IMR-90 (cell line): Measurements from ENCODE around the gene FGF6. TPM values are rescaled to one million over a fixed set of nuclear protein-coding genes. Genes with fewer than 3 reads are reported as not detected.

Source experiments
- ATAC-seq: fragments of 200-7000 bp; cut with Tn5 transposase; 2 replicates; pipeline ENCODE4 v1.9.1; 2020; ENCODE audit warnings: low read depth, mild to moderate bottlenecking, moderate library complexity
- BruUV-seq: library from RNA; stranded (reverse); fragments of 400-500 nt; replicated peaks from 2 replicates; lab custom pipeline; 2021; lab: Mats Ljungman, UMichigan
- CTCF ChIA-PET: fragments of 300-600 bp; formaldehyde crosslinking; extraction: SDS; loops from one replicate; lab custom pipeline; 2021; ENCODE audit warnings: antibody characterized with exemption; lab: Yijun Ruan, JAX
- POLR2A ChIA-PET: fragments of 300-600 bp; sonication (Branson Sonifier 250); formaldehyde crosslinking; loops from one replicate; lab custom pipeline; 2022; ENCODE audit warnings: antibody characterized with exemption; ENCODE audit not compliant: unreplicated experiment; lab: Charles Lee
- DNase-seq: peaks from one replicate; pipeline ENCODE4 v3.0.0; 2013
- H2AFZ ChIP-seq: replicated peaks from 2 replicates; pipeline ENCODE3; 2013; ENCODE audit warnings: low read length, mild to moderate bottlenecking; ENCODE audit not compliant: poor library complexity
- H2AK5ac ChIP-seq: 2 replicates; pipeline ENCODE4 v1.6.1; 2013; ENCODE audit warnings: low read depth, low read length, inconsistent platforms
- H2AK9ac ChIP-seq: replicated peaks from 2 replicates; pipeline ENCODE3; 2013; ENCODE audit warnings: mild to moderate bottlenecking, low read depth, low read length, moderate library complexity; ENCODE audit not compliant: poor library complexity
- H2BK120ac ChIP-seq: 2 replicates; pipeline ENCODE4 v1.6.1; 2013; ENCODE audit warnings: low read depth, low read length, inconsistent platforms
- H2BK15ac ChIP-seq: 3 replicates; pipeline ENCODE4 v1.6.1; 2013; ENCODE audit warnings: low read depth, low read length, inconsistent platforms
- H2BK20ac ChIP-seq: 2 replicates; pipeline ENCODE4 v1.6.1; 2013; ENCODE audit warnings: low read depth, mild to moderate bottlenecking, inconsistent platforms, low read length, moderate library complexity
- H2BK5ac ChIP-seq: 2 replicates; pipeline ENCODE4 v1.6.1; 2013; ENCODE audit warnings: mild to moderate bottlenecking, low read depth, low read length, inconsistent platforms; ENCODE audit not compliant: poor library complexity, severe bottlenecking
- H3K14ac ChIP-seq: replicated peaks from 2 replicates; pipeline ENCODE4 v1.6.1; 2013; ENCODE audit warnings: low read depth, low read length, inconsistent platforms
- H3K18ac ChIP-seq: 2 replicates; pipeline ENCODE4 v1.6.1; 2013; ENCODE audit warnings: low read depth, low read length, control low read depth
- H3K23ac ChIP-seq: 2 replicates; pipeline ENCODE4 v1.6.1; 2013; ENCODE audit warnings: low read depth, low read length, inconsistent platforms
- H3K27ac ChIP-seq: 2 replicates; pipeline ENCODE4 v1.5.1; 2013; ENCODE audit warnings: mild to moderate bottlenecking, control low read depth, low read length; ENCODE audit not compliant: insufficient read depth
- H3K27me3 ChIP-seq: 2 replicates; pipeline ENCODE4 v1.6.1; 2013; ENCODE audit warnings: low read length; ENCODE audit not compliant: control insufficient read depth, insufficient read depth
- H3K36me3 ChIP-seq: 2 replicates; pipeline ENCODE4 v1.6.1; 2013; ENCODE audit warnings: low read length, mixed read lengths; ENCODE audit not compliant: control insufficient read depth, insufficient read depth
- H3K4ac ChIP-seq: 2 replicates; pipeline ENCODE4 v1.6.1; 2013; ENCODE audit warnings: low read depth, low read length, inconsistent platforms
- H3K4me1 ChIP-seq: 2 replicates; pipeline ENCODE4 v1.6.1; 2013; ENCODE audit warnings: low read length, mixed read lengths; ENCODE audit not compliant: control insufficient read depth, insufficient read depth
- H3K4me2 ChIP-seq: 2 replicates; pipeline ENCODE4 v1.6.1; 2013; ENCODE audit warnings: low read depth, mild to moderate bottlenecking, control low read depth, low read length, moderate library complexity
- H3K4me3 ChIP-seq: 2 replicates; pipeline ENCODE4 v1.5.1; 2013; ENCODE audit warnings: low read depth, mild to moderate bottlenecking, control low read depth, low read length, moderate library complexity; ENCODE audit not compliant: insufficient read depth
- H3K56ac ChIP-seq: 2 replicates; pipeline ENCODE4 v1.6.1; 2013; ENCODE audit warnings: low read length, inconsistent platforms; ENCODE audit not compliant: insufficient read depth; ENCODE audit errors: extremely low read depth
- H3K79me1 ChIP-seq, 2 experiments: 2 replicates each; pipeline ENCODE4 v1.6.1; 2013; ENCODE audit warnings: low read length in 2 of 2, inconsistent platforms in 1 of 2, low read depth in 1 of 2
- H3K9ac ChIP-seq: 2 replicates; pipeline ENCODE4 v1.6.1; 2013; ENCODE audit warnings: low read depth, low read length, control low read depth
- H3K9me1 ChIP-seq: 2 replicates; pipeline ENCODE4 v1.6.1; 2013; ENCODE audit warnings: low read length, inconsistent platforms; ENCODE audit not compliant: insufficient read depth
- H3K9me3 ChIP-seq: 2 replicates; pipeline ENCODE4 v1.6.1; 2013; ENCODE audit warnings: low read length; ENCODE audit not compliant: control insufficient read depth, insufficient read depth
- H4K20me1 ChIP-seq: 2 replicates; pipeline ENCODE4 v1.6.1; 2013; ENCODE audit warnings: low read length, inconsistent platforms; ENCODE audit not compliant: insufficient read depth
- H4K5ac ChIP-seq: 2 replicates; pipeline ENCODE4 v1.6.1; 2013; ENCODE audit warnings: mild to moderate bottlenecking, low read depth, low read length, control low read depth
- H4K8ac ChIP-seq, 2 experiments: 2 replicates each; pipeline ENCODE4 v1.6.1; 2013; ENCODE audit warnings: low read depth in 2 of 2, low read length in 2 of 2, control low read depth in 1 of 2, inconsistent platforms in 1 of 2
- H4K91ac ChIP-seq: 2 replicates; pipeline ENCODE4 v1.6.1; 2013; ENCODE audit warnings: low read depth, low read length, inconsistent platforms; ENCODE audit not compliant: insufficient read depth
- MAFK ChIP-seq: IDR thresholded peaks from 2 replicates; pipeline ENCODE4 v1.6.1; 2012; ENCODE audit warnings: low read depth, low read length, improper control_type of control experiment
- NFE2L2 ChIP-seq: fragments of 150-350 bp; IDR thresholded peaks from 2 replicates; pipeline ENCODE4 v1.6.1; 2016; ENCODE audit warnings: low read depth, mild to moderate bottlenecking, low read length
- RFX5 ChIP-seq: IDR thresholded peaks from 2 replicates; pipeline ENCODE4 v1.8.0; 2012; ENCODE audit warnings: low read depth, mild to moderate bottlenecking, low read length, moderate library complexity
- WGBS, 2 experiments: methylation state at CpG; one replicate each; pipeline versions ENCODE4 v1.1.5 to v1.1.7; 2013; ENCODE audit warnings: missing lambda C conversion rate in 2 of 2; ENCODE audit not compliant: insufficient read length in 1 of 2; ENCODE audit errors: extremely low coverage in 2 of 2; 5-methylcytosine and 5-hydroxymethylcytosine counted together
- dilution Hi-C: fragments of 300-500 bp; cut with HindIII; formaldehyde crosslinking; loops from one replicate; pipeline ENCODE4 v1.14.3; 2018; ENCODE audit warnings: low sequenced_read_pairs; ENCODE audit not compliant: unreplicated experiment
- in situ Hi-C: fragments of 300-500 bp; cut with MboI; formaldehyde crosslinking; loops from 3 replicates; pipeline ENCODE4 v1.14.3; 2019; ENCODE audit warnings: low sequenced_read_pairs, inconsistent platforms, mixed read lengths
- intact Hi-C: fragments of 100-400 bp; cut with micrococcal nuclease; formaldehyde crosslinking; loops from 2 replicates; pipeline ENCODE4 v1.10.0; 2022
- polyA plus RNA-seq, 3 experiments: library from polyadenylated mRNA; depleted of rRNA; stranded (reverse); fragments of >200 nt; gene quantifications; 2 replicates each; pipeline ENCODE4 v1.2.3, GENCODE V29; 2012; ENCODE audit warnings: low replicate concordance in 1 of 3
- total RNA-seq: library from RNA; depleted of rRNA; stranded (reverse); fragments of >200 nt; gene quantifications from 2 replicates; pipeline ENCODE4 v1.2.3, GENCODE V29; 2012

FGF6 gene
- total and polyA plus RNA-seq, 2 of the 4 experiments (the other 2 are of a cell fraction), result not detected

- H3K18ac ChIP-seq, result no peak overlapping the region
- no peak overlapping the region for H3K4me2 ChIP-seq
- no peak overlapping the region for H3K4ac ChIP-seq
- H3K79me1 ChIP-seq, result no peaks in the 10 kb centered on the region
- no peak overlapping the region for H2BK15ac ChIP-seq
- TF ChIP-seq MAFK (no peak), RFX5 (no peak), NFE2L2 (no peak)
- POLR2A ChIA-PET, result no interaction called here
- no peak overlapping the region for H2BK5ac ChIP-seq
- H2BK20ac ChIP-seq, result no peak overlapping the region
- H2AFZ ChIP-seq, result no peak overlapping the region
- H4K5ac ChIP-seq, result no peak overlapping the region
- H3K23ac ChIP-seq, result no peak overlapping the region
- H2BK120ac ChIP-seq, result no peak overlapping the region
- H3K56ac ChIP-seq, result no peak overlapping the region
- no peak overlapping the region for H3K27ac ChIP-seq
- WGBS, 2 experiments, result no CpG with 5 or more reads among the region's 4 CpGs
- peaks cover 5% of the 10 kb centered on the region; the same call in 1 of the 2 replicates for H3K27me3 ChIP-seq
- no peaks in the 10 kb centered on the region for H3K36me3 ChIP-seq
- H2AK5ac ChIP-seq, result no peak overlapping the region
- in situ Hi-C loops, result no loop called here
- dilution Hi-C loops, result no loop called here
- H3K9ac ChIP-seq, result no peak overlapping the region
- CTCF ChIA-PET, result no interaction called here
- no peak overlapping the region for H2AK9ac ChIP-seq
- H3K4me1 ChIP-seq, result no peaks in the 10 kb centered on the region
- intact Hi-C loops, result no loop called here
- ATAC-seq (no peak), DNase-seq (no peak)
- no peak overlapping the region for H3K4me3 ChIP-seq
- no peak overlapping the region for H4K91ac ChIP-seq
- BruUV-seq, result no TSS peak
- H3K9me1 ChIP-seq, result no peaks in the 10 kb centered on the region; the same call in 1 of the 2 replicates
- no peaks in the 10 kb centered on the region for H3K9me3 ChIP-seq
- no peak overlapping the region for H3K14ac ChIP-seq
- H4K8ac ChIP-seq, result no peak overlapping the region
- H4K20me1 ChIP-seq, result no peaks in the 10 kb centered on the region
Observed at GRCh38 chr12:4431436-4431835, 14.2 kb downstream of the FGF6 start.
